Dermis blood vessel endothelial cell (primary cell): ENCODE data around the gene LCE7A. TPM values are rescaled to one million over a fixed set of nuclear protein-coding genes. Genes with fewer than 3 reads are reported as not detected.

Experiments used
- DNase-seq: peaks from one replicate; pipeline ENCODE4 v3.0.0; 2010
- total RNA-seq: library from RNA; depleted of rRNA; stranded (reverse); fragments of >200 nt; gene quantifications from 2 replicates; pipeline ENCODE4 v1.2.3, GENCODE V29; 2014

Gene LCE7A
- total RNA-seq, 1 donor from 2014 or later: not detected

GRCh38 chr1:152880907-152881306 is 21.1 kb downstream of the LCE7A start:
- no peak for DNase-seq

- no peak for DNase-seq
These were observed 24.3 kb downstream of the LCE7A start for GRCh38 chr1:152884085-152884484.

GRCh38 chr1:152884506-152884905 is 24.7 kb downstream of the LCE7A start:
- DNase-seq: no peak

- no peak for DNase-seq
These were observed 25.3 kb downstream of the LCE7A start for GRCh38 chr1:152884966-152885624.

GRCh38 chr1:152886085-152886484 is 26.3 kb downstream of the LCE7A start:
- DNase-seq: no peak

GRCh38 chr1:152886758-152887409 is 27.1 kb downstream of the LCE7A start:
- no peak for DNase-seq

- no peak for DNase-seq
These were observed 28.3 kb downstream of the LCE7A start for GRCh38 chr1:152888126-152888525.

GRCh38 chr1:152899027-152899426 is 39.2 kb downstream of the LCE7A start:
- no peak for DNase-seq

- DNase-seq: no peak
These were observed 40.1 kb downstream of the LCE7A start for GRCh38 chr1:152899883-152900282.

- no peak for DNase-seq
These were observed 41.8 kb downstream of the LCE7A start for GRCh38 chr1:152901631-152902030.

GRCh38 chr1:152902636-152903035 is 42.8 kb downstream of the LCE7A start:
- no peak for DNase-seq

GRCh38 chr1:152904688-152905440 is 45.1 kb downstream of the LCE7A start:
- no peak for DNase-seq

GRCh38 chr1:152906023-152906565 is 46.3 kb downstream of the LCE7A start:
- DNase-seq: no peak

- DNase-seq: no peak
These were observed 48.1 kb downstream of the LCE7A start, which contains the start of gene IVL for GRCh38 chr1:152907686-152908601. Gene IVL (plus strand): TSS chr1:152908546. CDS start chr1:152909798, 1,252 bp downstream.

- no peak for DNase-seq
These were observed 49.4 kb downstream of the LCE7A start for GRCh38 chr1:152909206-152909605.

Other genes starting within 250 kb of the LCE7A start
- gene LCE3B, start 246.2 kb upstream of the LCE7A start, total RNA-seq: not detected in 2 replicates
- gene LCE3A, start 236.9 kb upstream of the LCE7A start, total RNA-seq: not detected in 2 replicates
- gene LCE2D, start 196.6 kb upstream of the LCE7A start, total RNA-seq: not detected in 2 replicates
- gene LCE2C, start 184.7 kb upstream of the LCE7A start, total RNA-seq: not detected in 2 replicates
- gene LCE2B, start 173.9 kb upstream of the LCE7A start, total RNA-seq: not detected in 2 replicates
- gene LCE2A, start 161.7 kb upstream of the LCE7A start, total RNA-seq: not detected in 2 replicates
- not detected in 2 replicates for gene LCE4A, start 151.8 kb upstream of the LCE7A start, total RNA-seq
- not detected in 2 replicates for gene KPRP, start 102.0 kb upstream of the LCE7A start, total RNA-seq
- gene LCE1F, start 84.9 kb upstream of the LCE7A start, total RNA-seq: not detected in 2 replicates
- gene LCE1E, start 73.7 kb upstream of the LCE7A start, total RNA-seq: not detected in 2 replicates
- not detected in 2 replicates for gene LCE1D, start 63.3 kb upstream of the LCE7A start, total RNA-seq
- gene LCE1C, start 53.3 kb upstream of the LCE7A start, total RNA-seq: not detected in 2 replicates
- gene LCE1B, start 48.0 kb upstream of the LCE7A start, total RNA-seq: not detected in 2 replicates
- not detected in 2 replicates for gene LCE1A, start 32.5 kb upstream of the LCE7A start, total RNA-seq
- not detected in 2 replicates for gene LCE6A, start 17.1 kb upstream of the LCE7A start, total RNA-seq
- not detected in 2 replicates for gene SMCP, start 18.3 kb downstream of the LCE7A start, total RNA-seq
- not detected in 2 replicates for gene IVL, start 48.5 kb downstream of the LCE7A start, total RNA-seq
- gene SPRR5, start 87.2 kb downstream of the LCE7A start, total RNA-seq: not detected in 2 replicates
- not detected in 2 replicates for gene SPRR4, start 110.7 kb downstream of the LCE7A start, total RNA-seq
- not detected in 2 replicates for gene SPRR1A, start 124.1 kb downstream of the LCE7A start, total RNA-seq
- gene SPRR3, start 141.8 kb downstream of the LCE7A start, total RNA-seq: not detected in 2 replicates
- gene SPRR1B, start 171.2 kb downstream of the LCE7A start, total RNA-seq: not detected in 2 replicates
- gene SPRR2D, start 181.1 kb downstream of the LCE7A start, total RNA-seq: not detected in 2 replicates
- not detected in 2 replicates for gene SPRR2A, start 197.5 kb downstream of the LCE7A start, total RNA-seq
- gene SPRR2B, start 211.6 kb downstream of the LCE7A start, total RNA-seq: not detected in 2 replicates
- gene SPRR2E, start 234.5 kb downstream of the LCE7A start, total RNA-seq: not detected in 2 replicates